ENCODE data around the gene FASN. TPM values are rescaled to one million over a fixed set of nuclear protein-coding genes. Genes with fewer than 3 reads are reported as not detected.
A peak's percentile ranks its signal among the peaks of the same experiment; 100 is the strongest.

The FASN gene
- total and polyA plus RNA-seq, 2 of the 13 experiments (the other 11 are each of a cell fraction or from before 2014, with no cell fraction given) = 51.7 to 101 TPM

DNA sequence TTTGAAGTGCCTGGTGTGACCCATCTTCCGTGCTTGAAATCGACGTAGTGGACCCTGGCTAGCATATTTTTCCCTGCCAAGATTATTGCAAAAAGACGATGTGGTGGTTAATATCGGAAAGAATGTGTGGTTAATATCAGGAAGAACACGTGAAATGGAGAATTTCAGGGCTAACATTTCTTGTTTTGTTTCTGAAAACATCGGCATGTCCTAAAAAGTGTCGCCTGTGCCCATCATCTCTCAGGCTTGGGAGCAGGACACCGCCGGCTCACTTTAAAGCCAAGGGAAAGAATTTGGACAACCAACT is 60.2 kb downstream of the FASN start:
- TSS peak; percentile 92 for BruUV-seq (replicated peaks)
- peak overlapping the region; percentile 8 to 98 (median 16); a peak in 5 of 6 replicates for H3K4me3 ChIP-seq (replicated peaks in 1 of 3; ENCODE audit: insufficient read depth in 1 of 3, low read depth in 2 of 3, low read length in 3 of 3)
- H4K20me1 ChIP-seq (ENCODE audit: insufficient read depth, low read length) = peaks cover 20% of the 10 kb centered on the region
- peak overlapping the region; percentile 73 for H3K4me2 ChIP-seq (ENCODE audit: low read depth, low read length)
- intact Hi-C loops (cut with micrococcal nuclease; ENCODE audit: unreplicated experiment) (loop anchor here (1.0 to 5.0 kb wide), 5 partner anchors 13 to 114 kb away; partner anchors contain the start of genes GPS1, LRRC45 and RFNG), in situ Hi-C loops (cut with HindIII; ENCODE audit: extremely low pct_ligation_motif_present, low pct_unique_long_range_greater_than_20kb) (loop anchor here (5.0 kb wide), 1 partner anchor 119 kb away; no protein-coding TSS in a partner anchor)
- H3K27ac ChIP-seq (ENCODE audit: extremely low read length, insufficient read depth, low read length) = peak overlapping the region; percentile 91
- no peaks in the 10 kb centered on the region for H3K9me3 ChIP-seq (ENCODE audit: low read length)
- peaks cover 5 to 12% of the 10 kb centered on the region in 2 experiments for H3K36me3 ChIP-seq (replicated peaks in 1 of 2; ENCODE audit: control insufficient read depth in 1 of 2, insufficient read depth in 2 of 2, low read length in 2 of 2)
- DNase-seq (ENCODE audit: low spot score) = no peak
- whole genome bisulfite sequencing (ENCODE audit: low lambda C conversion rate) = 9% methylated on average over 10 of the region's 10 CpGs
- peak overlapping the region; percentile 24 for H2AFZ ChIP-seq (ENCODE audit: low read length)
- H3K9ac ChIP-seq (ENCODE audit: insufficient read depth, low read depth, low read length) = peak overlapping the region; percentile 42
- POLR2A ChIA-PET = interaction anchor here (0.7 to 6.2 kb wide), 53 partner anchors 11 to 335 kb away, joined by 3 to 112 read pairs (median 5); partner anchors contain the start of genes ALYREF, ANAPC11, ARHGDIA and CENPX
- FAIRE-seq = no peak
- ATAC-seq = no peak
- peaks cover 57% of the 10 kb centered on the region for H3K4me1 ChIP-seq (ENCODE audit: insufficient read depth, low read length)
- no peaks in the 10 kb centered on the region for H3K27me3 ChIP-seq (ENCODE audit: control insufficient read depth in 1 of 2, insufficient read depth in 2 of 2, low read length in 2 of 2)
- H3K79me2 ChIP-seq (ENCODE audit: insufficient read depth, low read length) = peaks cover 13% of the 10 kb centered on the region
- CTCF ChIA-PET (ENCODE audit: low intra/inter-chr PET ratio, low total read pairs) = interaction anchor here (1.1 to 1.8 kb wide), 2 partner anchors 13 to 79 kb away, joined by 3 to 7 read pairs; no protein-coding TSS in a partner anchor
- 0 out of 2 replicates have a peak, but pooled peaks have one; percentile 6 for TF ChIP-seq ZHX2 (IDR thresholded peaks at IDR 0.05; ENCODE audit: low read depth)
- no peak for TF ChIP-seq ZHX2 (CRISPR knock-in tag; IDR thresholded peaks at IDR 0.05; ENCODE audit: borderline replicate concordance)
- TF ChIP-seq TCF7 (IDR thresholded peaks at IDR 0.05; ENCODE audit: low read depth) = peak; percentile 64; the same call in 1 of the 2 replicates
- TF ChIP-seq SALL1 (CRISPR knock-in tag; IDR thresholded peaks at IDR 0.05) = no peak
- peak; percentile 14; the same call in 1 of the 2 replicates for TF ChIP-seq ZFP82 (CRISPR knock-in tag; IDR thresholded peaks at IDR 0.05; ENCODE audit: borderline replicate concordance)
- no peak for TF ChIP-seq ZNF207 (IDR thresholded peaks at IDR 0.05; ENCODE audit: borderline replicate concordance)
- TF ChIP-seq, protein P1, sequence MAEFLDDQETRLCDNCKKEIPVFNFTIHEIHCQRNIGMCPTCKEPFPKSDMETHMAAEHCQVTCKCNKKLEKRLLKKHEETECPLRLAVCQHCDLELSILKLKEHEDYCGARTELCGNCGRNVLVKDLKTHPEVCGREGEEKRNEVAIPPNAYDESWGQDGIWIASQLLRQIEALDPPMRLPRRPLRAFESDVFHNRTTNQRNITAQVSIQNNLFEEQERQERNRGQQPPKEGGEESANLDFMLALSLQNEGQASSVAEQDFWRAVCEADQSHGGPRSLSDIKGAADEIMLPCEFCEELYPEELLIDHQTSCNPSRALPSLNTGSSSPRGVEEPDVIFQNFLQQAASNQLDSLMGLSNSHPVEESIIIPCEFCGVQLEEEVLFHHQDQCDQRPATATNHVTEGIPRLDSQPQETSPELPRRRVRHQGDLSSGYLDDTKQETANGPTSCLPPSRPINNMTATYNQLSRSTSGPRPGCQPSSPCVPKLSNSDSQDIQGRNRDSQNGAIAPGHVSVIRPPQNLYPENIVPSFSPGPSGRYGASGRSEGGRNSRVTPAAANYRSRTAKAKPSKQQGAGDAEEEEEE (CRISPR knock-in tag; IDR thresholded peaks at IDR 0.05; ENCODE audit: borderline replicate concordance) = no peak
- TF ChIP-seq, protein P2, sequence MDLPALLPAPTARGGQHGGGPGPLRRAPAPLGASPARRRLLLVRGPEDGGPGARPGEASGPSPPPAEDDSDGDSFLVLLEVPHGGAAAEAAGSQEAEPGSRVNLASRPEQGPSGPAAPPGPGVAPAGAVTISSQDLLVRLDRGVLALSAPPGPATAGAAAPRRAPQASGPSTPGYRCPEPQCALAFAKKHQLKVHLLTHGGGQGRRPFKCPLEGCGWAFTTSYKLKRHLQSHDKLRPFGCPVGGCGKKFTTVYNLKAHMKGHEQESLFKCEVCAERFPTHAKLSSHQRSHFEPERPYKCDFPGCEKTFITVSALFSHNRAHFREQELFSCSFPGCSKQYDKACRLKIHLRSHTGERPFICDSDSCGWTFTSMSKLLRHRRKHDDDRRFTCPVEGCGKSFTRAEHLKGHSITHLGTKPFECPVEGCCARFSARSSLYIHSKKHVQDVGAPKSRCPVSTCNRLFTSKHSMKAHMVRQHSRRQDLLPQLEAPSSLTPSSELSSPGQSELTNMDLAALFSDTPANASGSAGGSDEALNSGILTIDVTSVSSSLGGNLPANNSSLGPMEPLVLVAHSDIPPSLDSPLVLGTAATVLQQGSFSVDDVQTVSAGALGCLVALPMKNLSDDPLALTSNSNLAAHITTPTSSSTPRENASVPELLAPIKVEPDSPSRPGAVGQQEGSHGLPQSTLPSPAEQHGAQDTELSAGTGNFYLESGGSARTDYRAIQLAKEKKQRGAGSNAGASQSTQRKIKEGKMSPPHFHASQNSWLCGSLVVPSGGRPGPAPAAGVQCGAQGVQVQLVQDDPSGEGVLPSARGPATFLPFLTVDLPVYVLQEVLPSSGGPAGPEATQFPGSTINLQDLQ (CRISPR knock-in tag; IDR thresholded peaks at IDR 0.05) = no peak
- no peak for TF ChIP-seq EED (CRISPR knock-in tag; IDR thresholded peaks at IDR 0.05)
- TF ChIP-seq ZSCAN25 (CRISPR knock-in tag; IDR thresholded peaks at IDR 0.05) = no peak
- no peak for TF ChIP-seq SUZ12 (IDR thresholded peaks at IDR 0.05; ENCODE audit: low read depth, low read length)
- TF ChIP-seq ZNF501 (CRISPR knock-in tag; IDR thresholded peaks at IDR 0.05) = 0 out of 2 replicates have a peak, but pooled peaks have one; percentile 9
- no peak for TF ChIP-seq ADNP (CRISPR knock-in tag; IDR thresholded peaks at IDR 0.05)

All from HepG2 (cell line).